Mononuclear cell (primary cell): ENCODE measurements around the gene TLCD3A. TPM values are rescaled to one million over a fixed set of nuclear protein-coding genes. Genes with fewer than 3 reads are reported as not detected.

Experiments
- H3K27me3 ChIP-seq: 2 replicates; pipeline ENCODE4 v1.6.0; 2011; ENCODE audit warnings: low read length, control low read depth; ENCODE audit not compliant: insufficient read depth
- H3K4me1 ChIP-seq: 2 replicates; pipeline ENCODE4 v1.5.1; 2011; ENCODE audit warnings: mild to moderate bottlenecking, low read length, control low read depth; ENCODE audit not compliant: insufficient read depth
- H3K4me3 ChIP-seq: 2 replicates; pipeline ENCODE4 v1.5.1; 2011; ENCODE audit warnings: mild to moderate bottlenecking, low read length, moderate library complexity
- H3K9me3 ChIP-seq: 2 replicates; pipeline ENCODE4 v1.5.1; 2011; ENCODE audit warnings: low read depth, mild to moderate bottlenecking, control low read depth, low read length
- total RNA-seq: library from RNA; depleted of rRNA; stranded (reverse); fragments of >200 nt; gene quantifications from one replicate; pipeline ENCODE4 v1.2.3, GENCODE V29; 2012

Gene TLCD3A
- total RNA-seq, 1 donor, result 0.31 TPM

DNA sequence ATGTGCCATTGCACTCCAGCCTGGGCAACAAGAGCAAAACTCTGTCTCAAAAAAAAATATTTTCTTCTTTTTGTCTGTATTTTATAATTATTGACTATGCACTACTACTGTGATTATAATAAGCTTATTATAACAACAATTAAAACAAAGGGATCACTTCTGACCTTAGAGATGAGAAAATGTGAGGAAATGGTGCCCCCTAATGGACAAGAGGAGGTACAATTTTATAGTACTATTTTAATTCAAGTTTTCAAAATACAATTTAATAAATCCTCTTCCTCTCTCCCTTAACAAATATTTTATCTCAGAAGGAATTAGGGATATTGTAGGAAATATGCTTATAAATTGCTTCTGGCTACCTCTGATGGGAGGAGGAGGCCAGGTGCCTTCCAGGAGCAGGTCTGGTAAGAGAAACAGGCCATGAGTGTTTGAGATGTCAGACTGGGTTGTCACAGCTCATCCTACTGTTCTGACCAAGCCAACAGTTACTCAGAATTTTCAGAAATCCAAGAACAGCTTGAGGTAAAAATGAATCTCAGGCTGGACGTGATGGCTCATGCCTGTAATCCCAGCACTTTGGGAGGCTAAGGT, 31.8 kb upstream of the TLCD3A start:
- no peaks in the 10 kb centered on the region for H3K9me3 ChIP-seq
- no peaks in the 10 kb centered on the region for H3K27me3 ChIP-seq
- no peaks in the 10 kb centered on the region for H3K4me1 ChIP-seq
- H3K4me3 ChIP-seq, result no peak overlapping the region

DNA sequence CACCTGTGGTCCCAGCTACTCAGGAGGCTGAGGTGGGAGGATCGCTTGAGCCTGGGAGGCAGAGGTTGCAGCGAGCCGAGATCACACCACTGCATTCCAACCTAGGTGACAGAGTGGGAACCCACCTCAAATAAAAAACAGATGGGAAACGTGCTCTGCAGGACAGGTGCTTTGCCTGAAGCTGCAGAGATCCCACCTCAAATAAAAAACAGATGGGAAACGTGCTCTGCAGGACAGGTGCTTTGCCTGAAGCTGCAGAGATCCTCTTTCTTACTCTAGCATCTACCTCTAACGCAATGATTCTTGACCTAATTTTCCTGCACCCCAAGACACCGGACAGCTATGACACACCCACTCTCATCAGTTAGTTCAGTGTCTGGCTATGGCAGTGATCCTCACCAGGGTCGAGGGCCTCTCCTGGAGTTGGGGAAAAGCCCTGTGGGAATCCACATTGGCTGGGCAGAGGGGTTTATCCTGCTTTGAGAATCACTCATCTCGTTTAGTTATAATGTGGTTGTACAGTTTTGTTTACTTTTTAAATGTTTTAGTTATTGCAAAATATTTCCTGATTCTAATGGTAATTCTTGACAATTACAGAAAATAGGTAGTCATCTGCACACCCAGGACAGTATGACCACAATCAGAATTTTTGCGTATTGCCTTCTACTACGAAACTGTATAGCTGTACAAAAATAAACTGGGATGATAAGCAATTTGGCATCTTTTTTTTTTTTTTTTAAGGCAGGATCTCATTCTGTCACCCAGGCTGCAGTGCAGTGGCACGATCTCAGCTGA, 29.1 kb upstream of the TLCD3A start:
- Histone ChIP-seq H3K9me3 (no peaks in the 10 kb centered on the region), H3K4me1 (no peaks in the 10 kb centered on the region), H3K27me3 (no peaks in the 10 kb centered on the region), H3K4me3 (no peak overlapping the region)

DNA sequence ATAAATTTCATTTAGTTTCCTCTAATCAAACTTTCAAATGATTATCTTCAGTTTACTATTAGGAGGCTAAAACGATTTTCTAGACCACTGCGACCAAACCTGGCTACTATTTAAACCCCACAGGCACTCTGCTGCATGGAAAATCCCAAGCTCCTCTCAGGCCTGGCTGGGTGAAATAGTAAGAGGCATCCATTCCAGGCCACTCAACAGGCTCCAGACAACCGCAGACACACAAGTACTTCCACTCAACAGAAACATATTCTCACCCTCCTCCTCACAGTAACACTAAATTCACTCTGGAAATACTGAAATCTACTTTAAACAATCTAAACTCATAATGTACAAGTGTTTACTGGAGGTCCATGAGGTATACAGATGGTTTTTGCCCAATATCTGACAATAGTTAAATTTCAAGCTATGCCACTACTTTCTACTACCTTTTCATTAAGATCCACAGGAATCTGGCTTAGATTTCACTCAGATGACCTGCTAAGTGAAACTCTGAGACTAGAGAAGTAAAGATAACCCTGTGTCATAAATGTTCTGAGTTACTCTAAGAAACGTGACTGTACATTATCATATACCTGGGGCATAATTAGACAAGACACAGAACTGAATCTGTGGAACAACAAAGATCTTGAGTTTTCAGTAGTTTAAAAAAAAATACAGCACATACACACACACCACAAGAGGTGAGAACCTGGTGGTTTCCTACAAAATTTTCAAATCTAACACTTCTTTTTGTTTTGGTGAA, 28.1 kb upstream of the TLCD3A start:
- no peaks in the 10 kb centered on the region for H3K9me3 ChIP-seq

DNA sequence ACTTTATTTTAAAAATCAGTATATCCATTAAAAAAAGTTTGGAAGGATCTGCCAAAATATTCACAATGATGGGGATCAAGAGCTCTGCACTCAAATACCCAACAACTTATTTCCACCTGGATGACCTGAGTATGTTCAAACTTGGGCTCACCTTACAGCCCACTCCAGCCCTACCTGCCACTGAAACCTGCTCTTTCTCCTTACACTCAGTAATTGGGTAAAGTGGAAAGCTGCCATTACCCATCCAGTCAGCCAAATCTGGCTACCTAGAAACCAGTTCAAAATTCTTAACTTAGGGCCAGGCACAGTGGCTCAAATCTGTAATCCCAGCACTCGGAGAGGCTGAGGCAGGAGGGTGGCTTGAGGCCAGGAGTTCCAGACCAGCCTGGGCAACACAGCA, 27.4 kb upstream of the TLCD3A start:
- H3K4me1 ChIP-seq, result no peaks in the 10 kb centered on the region
- H3K9me3 ChIP-seq, result no peaks in the 10 kb centered on the region
- no peak overlapping the region for H3K4me3 ChIP-seq
- no peaks in the 10 kb centered on the region for H3K27me3 ChIP-seq

More for the DNA sequence above, 28.1 kb upstream of the TLCD3A start:
- H3K4me1 ChIP-seq, result no peaks in the 10 kb centered on the region
- no peaks in the 10 kb centered on the region for H3K27me3 ChIP-seq
- no peak overlapping the region for H3K4me3 ChIP-seq

DNA sequence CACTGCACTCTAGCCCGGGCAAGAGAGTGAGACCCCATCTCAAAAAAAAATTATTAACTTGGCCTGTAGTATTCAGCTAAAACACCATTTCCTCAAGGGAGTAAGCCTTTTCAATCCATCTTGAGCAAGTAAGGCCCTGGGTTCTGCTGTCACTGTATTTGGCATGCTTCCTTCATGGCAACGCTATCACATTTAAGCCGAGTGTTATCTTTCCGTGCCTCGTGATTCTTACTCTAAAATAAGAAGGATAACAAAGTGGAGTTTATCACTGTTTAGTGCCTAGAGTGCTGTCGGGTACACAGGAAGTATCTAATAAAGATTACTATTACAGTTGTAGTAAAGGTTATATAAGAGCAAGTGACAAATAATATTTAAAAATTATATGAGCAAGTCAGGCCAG, 26.5 kb upstream of the TLCD3A start:
- Histone ChIP-seq H3K27me3 (no peaks in the 10 kb centered on the region), H3K9me3 (no peaks in the 10 kb centered on the region), H3K4me1 (no peaks in the 10 kb centered on the region), H3K4me3 (no peak overlapping the region)

DNA sequence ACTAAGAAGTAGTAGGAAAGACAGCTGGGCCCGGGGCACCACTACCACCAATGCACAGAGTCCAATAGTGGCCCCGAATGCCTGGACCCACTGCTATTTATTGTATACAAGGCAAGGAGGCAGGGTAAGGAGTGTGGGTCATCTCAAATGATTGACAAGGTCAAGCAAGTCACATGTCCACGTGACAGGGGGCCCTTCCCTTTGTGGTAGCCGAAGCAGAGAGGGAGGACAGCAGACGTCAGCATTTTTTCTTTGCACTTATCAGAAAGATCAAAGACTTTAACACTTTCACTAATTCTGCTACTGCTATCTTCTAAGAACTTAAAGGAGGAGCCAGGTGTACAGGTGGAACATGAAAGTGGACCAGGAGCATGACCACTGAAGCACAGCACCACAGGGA, 24.3 kb upstream of the TLCD3A start:
- no peaks in the 10 kb centered on the region for H3K27me3 ChIP-seq
- no peaks in the 10 kb centered on the region for H3K9me3 ChIP-seq
- H3K4me3 ChIP-seq, result no peak overlapping the region
- H3K4me1 ChIP-seq, result peaks cover 5% of the 10 kb centered on the region

DNA sequence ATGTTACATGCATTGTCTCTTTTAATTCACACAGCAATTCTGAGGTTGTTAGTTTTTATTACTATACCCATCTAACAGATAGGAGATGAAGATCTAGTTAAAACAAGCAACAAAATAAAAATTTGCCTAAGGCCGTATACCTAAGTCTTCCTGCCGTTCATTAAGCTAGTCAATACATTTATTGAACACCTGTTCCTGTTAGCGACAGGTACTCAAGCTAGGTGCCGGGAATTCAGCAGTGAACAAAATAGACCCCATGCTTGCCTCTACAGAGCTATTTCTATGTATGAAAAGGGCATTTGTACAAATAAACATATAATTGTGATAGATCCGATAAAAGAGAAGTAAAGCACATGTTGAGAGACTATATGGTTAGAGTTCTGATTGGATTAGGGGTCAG, 14.3 kb upstream of the TLCD3A start:
- Histone ChIP-seq H3K27me3 (no peaks in the 10 kb centered on the region), H3K4me3 (no peak overlapping the region), H3K4me1 (peaks cover 19% of the 10 kb centered on the region), H3K9me3 (no peaks in the 10 kb centered on the region)

DNA sequence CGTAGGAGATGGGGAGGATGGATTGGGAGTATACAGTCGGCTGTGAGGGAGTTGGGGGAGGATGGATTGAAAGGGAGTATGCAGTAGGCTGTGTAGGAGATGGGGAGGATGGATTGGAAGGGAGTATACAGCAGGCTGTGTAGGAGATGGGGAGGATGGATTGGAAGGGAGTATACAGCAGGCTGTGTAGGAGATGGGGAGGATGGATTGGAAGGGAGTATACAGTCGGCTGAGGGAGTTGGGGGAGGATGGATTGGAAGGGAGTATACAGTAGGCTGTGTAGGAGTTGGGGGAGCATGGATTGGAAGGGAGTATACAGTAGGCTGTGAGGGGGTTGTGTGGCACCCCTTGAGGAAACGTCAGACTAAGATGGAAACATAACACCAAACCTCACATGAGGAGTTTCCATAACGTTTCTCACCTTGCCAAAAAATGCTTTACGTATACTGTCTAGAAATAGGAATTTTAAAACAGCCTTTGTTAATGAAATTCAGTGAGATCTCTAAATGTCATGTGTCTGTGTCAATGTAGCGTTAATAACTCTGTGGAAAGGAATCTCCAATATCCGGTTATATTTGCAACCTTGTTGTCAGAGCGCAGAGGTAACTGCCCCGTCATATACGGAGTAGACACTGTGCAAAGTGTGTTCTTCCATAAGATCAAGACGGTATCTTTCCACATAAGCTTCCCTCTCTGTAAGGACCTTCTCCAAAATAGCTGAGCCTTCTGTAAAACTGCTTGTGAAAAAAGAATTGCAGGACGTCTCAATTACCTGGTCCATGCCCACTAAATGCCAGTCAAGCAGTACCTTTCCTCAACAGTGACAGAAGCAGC, 11.5 kb upstream of the TLCD3A start:
- H3K4me1 ChIP-seq, result no peaks in the 10 kb centered on the region
- H3K9me3 ChIP-seq, result no peaks in the 10 kb centered on the region
- no peak overlapping the region for H3K4me3 ChIP-seq

DNA sequence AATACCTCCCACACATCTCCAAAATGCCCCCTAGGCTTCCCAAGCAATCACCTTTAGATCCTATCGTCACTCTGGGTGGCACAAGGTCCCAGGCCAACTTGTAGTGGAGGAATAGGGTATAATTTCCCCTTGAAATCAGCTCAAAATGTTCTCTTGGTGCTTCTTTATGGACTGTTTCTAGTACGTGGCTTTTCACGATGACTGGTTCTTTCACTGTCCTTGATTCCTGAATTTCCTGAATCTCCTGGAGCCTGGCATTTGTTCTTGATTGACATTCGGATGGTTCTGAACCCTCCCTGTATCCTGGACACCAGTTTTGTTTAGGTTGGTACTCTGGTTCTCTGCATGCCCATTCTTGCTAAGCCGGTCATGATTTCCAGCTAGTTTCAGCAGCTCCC, 10.9 kb upstream of the TLCD3A start:
- H3K9me3 ChIP-seq, result no peaks in the 10 kb centered on the region
- H3K4me1 ChIP-seq, result no peaks in the 10 kb centered on the region
- H3K27me3 ChIP-seq, result no peaks in the 10 kb centered on the region
- H3K4me3 ChIP-seq, result no peak overlapping the region

More for the DNA sequence above, 11.5 kb upstream of the TLCD3A start:
- H3K27me3 ChIP-seq, result no peaks in the 10 kb centered on the region

DNA sequence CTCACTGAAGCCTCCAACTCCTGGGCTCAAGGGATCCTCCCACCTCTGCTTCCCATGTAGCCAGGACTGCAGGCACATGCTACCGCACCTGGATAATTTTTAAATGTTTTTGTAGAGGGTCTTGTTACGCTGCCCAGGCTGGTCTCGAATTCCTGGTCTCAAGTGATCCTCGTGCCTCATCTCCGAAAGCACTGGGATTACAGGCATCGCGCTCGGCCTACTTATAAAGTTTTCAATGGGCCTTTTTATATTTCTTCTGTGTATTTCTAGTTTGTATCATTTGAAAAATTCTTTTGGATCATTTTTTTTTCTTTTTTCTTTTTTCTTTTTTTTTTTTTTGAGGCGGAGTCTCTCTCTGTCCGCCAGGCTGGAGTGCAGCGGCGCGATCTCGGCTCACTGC, 7.3 kb upstream of the TLCD3A start:
- Histone ChIP-seq H3K27me3 (no peaks in the 10 kb centered on the region), H3K4me1 (no peaks in the 10 kb centered on the region), H3K9me3 (no peaks in the 10 kb centered on the region), H3K4me3 (no peak overlapping the region)

DNA sequence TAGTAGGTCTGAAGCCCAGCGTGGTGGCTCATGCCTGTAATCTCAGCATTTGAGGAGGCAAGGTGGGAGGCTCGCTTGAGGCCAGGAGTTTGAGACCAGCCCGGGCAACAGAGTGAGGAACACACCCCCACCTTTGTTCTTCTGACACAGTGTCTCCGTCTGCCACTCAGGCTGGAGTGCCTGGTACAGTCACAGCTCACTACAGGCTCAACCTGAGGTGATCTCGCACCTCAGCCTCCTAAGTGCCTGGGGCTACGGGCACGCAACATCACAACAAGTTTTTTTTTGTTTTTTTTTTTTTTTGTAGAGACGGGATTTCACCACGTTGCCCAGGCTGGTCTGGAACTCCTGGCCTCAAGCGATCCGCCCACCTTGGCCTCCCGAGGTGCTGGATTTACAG, 6.7 kb upstream of the TLCD3A start:
- Histone ChIP-seq H3K9me3 (no peaks in the 10 kb centered on the region), H3K4me3 (no peak overlapping the region), H3K4me1 (no peaks in the 10 kb centered on the region), H3K27me3 (peaks cover 4% of the 10 kb centered on the region)

DNA sequence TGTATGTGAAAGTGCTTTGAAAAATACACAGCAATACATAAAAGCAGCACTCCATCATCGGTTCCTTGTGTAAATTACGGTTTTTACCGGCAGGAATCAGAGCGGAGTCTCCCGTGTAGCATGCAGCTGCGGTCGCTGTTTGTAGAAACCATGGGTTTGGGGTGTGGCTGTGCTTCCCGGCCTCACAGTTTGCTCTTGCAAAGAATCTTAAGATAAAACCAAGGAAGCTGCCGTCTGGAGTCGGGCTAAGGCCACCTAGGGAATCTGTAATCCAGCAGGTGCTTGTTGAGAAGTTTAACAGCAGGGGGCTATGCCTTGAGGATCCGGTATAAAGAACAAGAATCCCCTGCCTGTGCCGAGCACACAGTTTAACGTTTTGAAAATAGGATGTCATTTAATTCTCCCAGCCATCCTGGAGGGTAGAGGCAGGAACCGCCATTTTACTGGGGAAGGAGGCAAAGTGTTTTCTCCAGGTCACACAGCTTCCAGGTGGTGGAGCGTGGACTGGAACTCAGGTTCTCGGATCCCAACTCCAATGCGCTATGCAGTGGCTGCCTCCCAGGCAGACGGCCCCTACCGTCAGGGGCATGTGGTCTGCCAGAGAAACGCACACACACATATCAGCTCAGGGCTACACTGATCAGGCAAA, 6.0 kb upstream of the TLCD3A start:
- Histone ChIP-seq H3K27me3 (peaks cover 10% of the 10 kb centered on the region), H3K4me1 (no peaks in the 10 kb centered on the region), H3K4me3 (no peak overlapping the region), H3K9me3 (no peaks in the 10 kb centered on the region)

DNA sequence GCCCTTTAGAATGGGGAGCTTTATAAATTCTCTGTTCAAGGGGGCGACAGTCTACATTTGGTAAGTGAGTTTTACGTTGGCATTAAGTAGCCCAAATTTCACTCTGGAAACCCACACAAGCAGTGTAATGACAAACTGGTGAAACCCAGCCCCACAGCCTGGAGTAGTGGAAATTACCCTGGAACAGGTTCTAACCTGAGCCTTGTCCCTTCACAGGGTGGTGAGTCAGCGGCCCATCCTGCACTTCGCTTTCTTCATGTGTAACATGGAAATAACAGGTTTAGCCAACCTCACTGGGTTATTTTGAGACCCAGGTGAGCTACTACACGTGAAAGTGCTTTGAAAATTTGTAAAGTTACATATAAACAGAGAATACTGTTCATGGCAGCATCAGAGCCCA, 3.5 kb upstream of the TLCD3A start:
- no peak overlapping the region for H3K4me3 ChIP-seq
- H3K9me3 ChIP-seq, result no peaks in the 10 kb centered on the region
- peaks cover 12% of the 10 kb centered on the region for H3K4me1 ChIP-seq
- H3K27me3 ChIP-seq, result peaks cover 21% of the 10 kb centered on the region

DNA sequence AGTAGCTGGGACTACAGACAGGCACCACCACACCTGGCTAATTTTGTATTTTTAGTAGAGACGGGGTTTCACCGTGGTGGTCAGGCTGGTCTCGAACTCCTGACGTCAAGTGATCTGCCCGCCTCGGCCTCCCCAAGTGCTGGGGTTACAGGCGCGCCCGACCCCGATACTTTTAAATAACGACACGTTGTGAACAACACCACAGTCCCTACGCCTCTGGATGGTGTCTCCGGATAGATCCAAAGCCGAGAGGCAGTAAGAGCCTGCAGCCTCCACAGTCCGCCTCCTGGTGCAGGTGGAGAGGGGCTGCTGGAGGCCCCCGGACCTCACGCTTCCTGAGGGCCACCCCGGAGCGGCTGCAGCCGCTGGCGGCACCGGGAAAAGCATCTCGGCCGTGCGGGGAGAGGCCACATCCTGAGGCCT, 741 bp upstream of the TLCD3A start:
- H3K9me3 ChIP-seq, result no peaks in the 10 kb centered on the region
- H3K27me3 ChIP-seq, result peaks cover 21% of the 10 kb centered on the region
- H3K4me1 ChIP-seq, result peaks cover 12% of the 10 kb centered on the region
- H3K4me3 ChIP-seq, result peak overlapping the region; percentile 24
